GM12878 (cell line): Measurements from ENCODE around the gene SLC4A3.

Source experiments
- CEBPB ChIP-seq, 2 experiments: fragments of 150-350 bp in 1 of 2; IDR thresholded peaks; 2 replicates each; pipeline ENCODE4 v1.6.1; 2012 to 2014; ENCODE audit warnings: low read depth in 2 of 2, low read length in 2 of 2, borderline replicate concordance in 1 of 2, inconsistent platforms in 1 of 2
- CTCF ChIP-seq, 3 experiments: IDR thresholded peaks in 2 of 3; conservative IDR thresholded peaks in 1 of 3; 2 replicates each; pipeline ENCODE4 v1.5.1; 2011; ENCODE audit warnings: low read depth in 3 of 3, low read length in 3 of 3, mild to moderate bottlenecking in 3 of 3, control low read depth in 2 of 3, moderate library complexity in 2 of 3, inconsistent platforms in 1 of 3, mixed read lengths in 1 of 3; ENCODE audit not compliant: control insufficient read depth in 2 of 3, insufficient read depth in 1 of 3; ENCODE audit errors: extremely low read depth in 1 of 3
- EZH2 ChIP-seq: IDR thresholded peaks from 2 replicates; pipeline ENCODE4 v1.6.1; 2012; ENCODE audit warnings: low read depth, mild to moderate bottlenecking, control low read depth, inconsistent platforms, low read length, borderline replicate concordance; ENCODE audit not compliant: control insufficient read depth
- POLR2A ChIP-seq: IDR thresholded peaks from 2 replicates; pipeline ENCODE4 v1.6.1; 2011; ENCODE audit warnings: low read depth, mild to moderate bottlenecking, low read length
- POLR2AphosphoS5 ChIP-seq: IDR thresholded peaks from 2 replicates; pipeline ENCODE4 v1.6.1; 2011; ENCODE audit warnings: mild to moderate bottlenecking, low read length, inconsistent platforms
- SIN3A ChIP-seq: IDR thresholded peaks from 2 replicates; pipeline ENCODE4 v1.6.1; 2012; ENCODE audit warnings: low read depth, low read length, improper control_type of control experiment
- SP1 ChIP-seq: IDR thresholded peaks from one replicate; pipeline ENCODE4 v1.6.1; 2011; ENCODE audit warnings: low read depth, low read length
- TCF7 ChIP-seq: IDR thresholded peaks from 2 replicates; pipeline ENCODE4 v1.6.1; 2014; ENCODE audit warnings: antibody characterized with exemption, borderline replicate concordance
- YY1 ChIP-seq: IDR thresholded peaks from 2 replicates; pipeline ENCODE4 v1.6.1; 2011; ENCODE audit warnings: low read depth, mild to moderate bottlenecking, low read length
- TF ChIP-seq, protein P1 (sequence below): IDR thresholded peaks from 2 replicates; pipeline ENCODE4 v1.6.1; 2012; ENCODE audit warnings: low read depth, low read length, improper control_type of control experiment
- TF ChIP-seq, protein P2 (sequence below): IDR thresholded peaks from 2 replicates; pipeline ENCODE4 v1.6.1; 2012; ENCODE audit warnings: mild to moderate bottlenecking, low read depth, low read length
- TF ChIP-seq, protein P3 (sequence below): IDR thresholded peaks from 2 replicates; pipeline ENCODE4 v1.6.1; 2011; ENCODE audit warnings: mild to moderate bottlenecking, low read depth, low read length, moderate library complexity; ENCODE audit not compliant: insufficient replicate concordance

- TF ChIP-seq CTCF (IDR thresholded peaks at IDR 0.05 in 2 of 3, conservative IDR thresholded peaks at IDR 0.05 in 1 of 3; ENCODE audit: control insufficient read depth in 2 of 3, extremely low read depth in 1 of 3, insufficient read depth in 1 of 3, low read depth in 3 of 3, low read length in 3 of 3) (no peak), POLR2A (no peak), CEBPB (IDR thresholded peaks at IDR 0.05; ENCODE audit: borderline replicate concordance in 1 of 2, low read depth in 2 of 2, low read length in 2 of 2) (no peak), YY1 (no peak), SP1 (no peak), POLR2AphosphoS5 (no peak), TCF7 (no peak), SIN3A (no peak), EZH2 (no peak)
- TF ChIP-seq, protein P1, sequence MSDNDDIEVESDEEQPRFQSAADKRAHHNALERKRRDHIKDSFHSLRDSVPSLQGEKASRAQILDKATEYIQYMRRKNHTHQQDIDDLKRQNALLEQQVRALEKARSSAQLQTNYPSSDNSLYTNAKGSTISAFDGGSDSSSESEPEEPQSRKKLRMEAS = no peak
- TF ChIP-seq, protein P2, sequence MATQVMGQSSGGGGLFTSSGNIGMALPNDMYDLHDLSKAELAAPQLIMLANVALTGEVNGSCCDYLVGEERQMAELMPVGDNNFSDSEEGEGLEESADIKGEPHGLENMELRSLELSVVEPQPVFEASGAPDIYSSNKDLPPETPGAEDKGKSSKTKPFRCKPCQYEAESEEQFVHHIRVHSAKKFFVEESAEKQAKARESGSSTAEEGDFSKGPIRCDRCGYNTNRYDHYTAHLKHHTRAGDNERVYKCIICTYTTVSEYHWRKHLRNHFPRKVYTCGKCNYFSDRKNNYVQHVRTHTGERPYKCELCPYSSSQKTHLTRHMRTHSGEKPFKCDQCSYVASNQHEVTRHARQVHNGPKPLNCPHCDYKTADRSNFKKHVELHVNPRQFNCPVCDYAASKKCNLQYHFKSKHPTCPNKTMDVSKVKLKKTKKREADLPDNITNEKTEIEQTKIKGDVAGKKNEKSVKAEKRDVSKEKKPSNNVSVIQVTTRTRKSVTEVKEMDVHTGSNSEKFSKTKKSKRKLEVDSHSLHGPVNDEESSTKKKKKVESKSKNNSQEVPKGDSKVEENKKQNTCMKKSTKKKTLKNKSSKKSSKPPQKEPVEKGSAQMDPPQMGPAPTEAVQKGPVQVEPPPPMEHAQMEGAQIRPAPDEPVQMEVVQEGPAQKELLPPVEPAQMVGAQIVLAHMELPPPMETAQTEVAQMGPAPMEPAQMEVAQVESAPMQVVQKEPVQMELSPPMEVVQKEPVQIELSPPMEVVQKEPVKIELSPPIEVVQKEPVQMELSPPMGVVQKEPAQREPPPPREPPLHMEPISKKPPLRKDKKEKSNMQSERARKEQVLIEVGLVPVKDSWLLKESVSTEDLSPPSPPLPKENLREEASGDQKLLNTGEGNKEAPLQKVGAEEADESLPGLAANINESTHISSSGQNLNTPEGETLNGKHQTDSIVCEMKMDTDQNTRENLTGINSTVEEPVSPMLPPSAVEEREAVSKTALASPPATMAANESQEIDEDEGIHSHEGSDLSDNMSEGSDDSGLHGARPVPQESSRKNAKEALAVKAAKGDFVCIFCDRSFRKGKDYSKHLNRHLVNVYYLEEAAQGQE = no peak
- TF ChIP-seq, protein P3, sequence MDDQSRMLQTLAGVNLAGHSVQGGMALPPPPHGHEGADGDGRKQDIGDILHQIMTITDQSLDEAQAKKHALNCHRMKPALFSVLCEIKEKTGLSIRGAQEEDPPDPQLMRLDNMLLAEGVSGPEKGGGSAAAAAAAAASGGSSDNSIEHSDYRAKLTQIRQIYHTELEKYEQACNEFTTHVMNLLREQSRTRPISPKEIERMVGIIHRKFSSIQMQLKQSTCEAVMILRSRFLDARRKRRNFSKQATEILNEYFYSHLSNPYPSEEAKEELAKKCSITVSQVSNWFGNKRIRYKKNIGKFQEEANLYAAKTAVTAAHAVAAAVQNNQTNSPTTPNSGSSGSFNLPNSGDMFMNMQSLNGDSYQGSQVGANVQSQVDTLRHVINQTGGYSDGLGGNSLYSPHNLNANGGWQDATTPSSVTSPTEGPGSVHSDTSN = no peak
These were observed 11.0 kb downstream of the SLC4A3 start for GRCh38 chr2:219638217-219638947.
